Cerebellar nuclear complex (tissue), 1 donor: Measurements from ENCODE around the gene ARHGEF12.

Source experiments
- DNase-seq, 2 experiments: peaks; one replicate each; lab custom pipeline; 2025; lab: John Stamatoyannopoulos, UW

Gene ARHGEF12

DNA sequence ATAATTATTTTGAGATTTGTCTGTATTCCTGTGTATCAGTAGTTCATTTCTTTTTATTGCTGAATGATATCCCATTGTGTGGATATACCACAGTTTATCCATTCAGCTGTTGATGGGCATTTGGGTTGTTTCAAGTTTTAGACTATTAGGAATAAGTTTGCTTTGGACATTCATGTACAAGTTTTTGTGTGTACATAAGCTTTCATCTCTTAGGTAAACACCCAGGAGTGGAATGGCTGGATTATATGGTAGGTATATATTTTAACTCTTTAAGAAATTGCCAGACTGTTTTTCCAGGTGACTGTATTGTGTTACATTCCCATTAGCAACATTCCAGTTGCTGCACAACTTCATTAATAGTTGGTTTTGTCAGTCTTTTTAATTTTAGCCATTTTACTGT lies 52.0 kb downstream of the ARHGEF12 start:
- no peak for DNase-seq

DNA sequence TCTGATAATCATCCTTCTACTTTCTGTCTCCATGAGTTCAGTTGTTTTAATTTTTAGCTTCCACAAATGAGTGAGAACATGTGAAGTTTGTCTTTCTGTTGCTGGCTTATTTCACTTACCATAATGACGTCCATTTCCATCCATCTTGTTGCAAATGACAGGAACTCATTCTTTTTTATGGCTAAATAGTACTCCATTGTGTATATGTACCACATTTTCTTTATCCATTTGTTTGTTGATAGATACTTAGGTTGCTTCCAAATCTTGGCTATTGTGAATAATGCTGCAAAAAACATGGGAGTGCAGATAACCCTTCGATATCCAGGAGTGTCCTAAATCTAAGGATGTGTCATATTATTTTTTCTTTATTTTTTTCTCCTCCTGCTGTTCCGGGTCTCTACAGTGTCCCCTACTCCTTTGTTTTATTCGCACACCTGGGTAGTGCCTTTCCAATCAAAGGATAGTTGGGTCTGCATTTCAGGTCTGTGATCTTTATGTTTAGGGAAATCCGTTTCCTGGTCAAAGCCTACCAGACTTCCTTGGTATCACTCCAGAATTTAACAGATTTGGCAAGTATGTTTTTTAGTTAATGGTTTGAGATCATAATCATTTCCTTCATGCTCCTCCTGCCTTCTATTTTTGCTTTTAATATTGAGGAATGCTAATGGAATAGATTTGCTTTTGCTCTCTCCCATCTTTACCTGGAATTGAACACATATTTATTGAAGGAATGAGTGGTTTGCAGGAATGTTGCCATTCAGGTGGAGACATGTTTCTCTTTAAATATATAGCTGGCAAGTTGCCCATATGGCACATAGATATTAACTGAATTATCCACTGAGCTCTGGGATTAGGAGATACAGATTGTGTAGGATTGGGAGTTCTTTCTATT lies 53.7 kb downstream of the ARHGEF12 start:
- DNase-seq = no peak

DNA sequence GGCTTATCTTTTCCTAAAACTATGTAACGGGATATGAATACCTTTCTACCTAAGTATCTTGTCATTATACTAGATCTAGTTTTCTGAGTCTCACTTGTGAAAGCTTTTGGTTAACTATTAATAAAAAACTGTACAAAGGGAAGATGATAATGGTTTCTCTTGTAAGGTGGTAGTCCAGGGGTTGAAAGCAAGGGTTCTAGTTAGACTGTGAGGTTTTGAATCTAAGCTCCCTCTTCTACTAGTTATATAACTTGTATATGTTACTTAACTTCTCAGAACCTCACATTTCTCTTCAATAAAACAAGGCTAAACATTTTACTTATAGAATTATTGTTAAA lies 54.3 kb downstream of the ARHGEF12 start:
- no peak for DNase-seq

DNA sequence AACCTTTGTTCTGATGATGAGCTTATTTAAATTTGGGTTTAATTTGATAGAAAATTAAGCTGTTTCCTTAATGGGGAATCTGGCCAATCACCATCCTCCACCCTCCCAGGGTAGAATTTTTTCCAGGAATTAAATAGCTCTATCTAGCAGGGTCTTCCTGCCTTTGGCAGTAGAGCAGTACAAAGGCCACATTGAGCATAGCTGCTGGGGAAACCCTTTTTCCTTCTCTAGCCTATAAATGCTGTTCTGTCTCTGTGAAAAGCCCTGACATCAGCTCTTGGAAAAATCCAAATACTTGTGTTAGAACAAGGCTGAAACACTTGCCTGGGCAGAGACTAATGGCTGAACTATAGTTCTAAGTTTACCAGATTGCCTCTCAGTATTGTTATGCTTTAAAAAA lies 55.1 kb downstream of the ARHGEF12 start:
- no peak for DNase-seq

DNA sequence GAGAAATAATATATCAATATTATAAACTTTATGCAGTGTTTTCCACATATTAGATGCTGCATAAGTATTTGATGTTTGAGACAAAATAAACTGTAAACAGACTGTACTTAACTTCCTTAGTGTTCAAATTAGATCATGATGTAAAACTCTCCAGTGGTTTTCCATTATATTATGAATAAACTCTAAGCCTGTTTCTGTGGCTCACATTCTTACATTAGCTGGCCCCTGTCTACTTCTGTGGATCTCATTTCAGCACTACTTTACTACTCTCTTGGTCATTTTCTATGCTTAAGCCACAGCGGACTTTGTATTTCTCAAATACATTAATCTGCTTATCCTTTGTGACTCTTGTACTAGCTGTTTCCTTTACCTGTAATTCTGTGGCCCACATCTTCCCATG lies 55.6 kb downstream of the ARHGEF12 start:
- DNase-seq = no peak

DNA sequence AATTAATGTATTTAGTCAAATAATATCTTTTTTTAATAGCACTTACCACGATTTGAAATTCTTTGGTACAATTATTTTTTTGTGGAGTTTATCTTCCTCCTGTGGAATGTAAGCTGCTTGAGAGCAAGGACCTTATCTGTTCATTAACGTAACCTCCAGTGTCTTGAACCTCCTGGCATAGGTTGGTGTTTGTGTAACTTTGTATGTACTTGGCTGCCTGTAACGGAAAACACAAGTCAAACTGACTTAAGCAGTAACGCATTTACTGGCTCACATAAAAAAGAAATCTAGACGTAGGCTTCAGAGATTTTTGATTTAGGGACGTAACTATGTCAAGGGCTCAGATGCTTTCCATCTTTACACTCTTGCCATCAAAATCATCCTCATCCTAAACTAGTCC lies 56.1 kb downstream of the ARHGEF12 start:
- DNase-seq = no peak

DNA sequence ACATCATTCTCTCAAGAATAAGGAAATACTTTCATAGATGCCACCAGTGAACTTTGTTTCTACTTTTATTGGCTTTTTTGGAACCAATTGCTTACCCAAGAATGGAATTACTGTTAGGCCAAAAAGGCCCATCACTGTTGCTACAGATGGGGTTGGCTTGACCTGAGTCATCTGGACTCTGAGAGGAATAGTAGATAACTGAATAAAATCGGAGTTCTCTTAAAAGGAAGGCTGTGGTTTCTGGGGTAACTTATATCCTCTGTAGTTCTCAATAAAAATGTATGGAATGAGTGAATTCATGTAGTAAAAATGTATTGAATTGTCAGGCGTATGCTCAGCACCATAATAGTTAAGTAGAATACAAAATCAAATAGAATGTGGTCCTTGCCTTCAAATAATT lies 56.6 kb downstream of the ARHGEF12 start:
- DNase-seq = no peak

DNA sequence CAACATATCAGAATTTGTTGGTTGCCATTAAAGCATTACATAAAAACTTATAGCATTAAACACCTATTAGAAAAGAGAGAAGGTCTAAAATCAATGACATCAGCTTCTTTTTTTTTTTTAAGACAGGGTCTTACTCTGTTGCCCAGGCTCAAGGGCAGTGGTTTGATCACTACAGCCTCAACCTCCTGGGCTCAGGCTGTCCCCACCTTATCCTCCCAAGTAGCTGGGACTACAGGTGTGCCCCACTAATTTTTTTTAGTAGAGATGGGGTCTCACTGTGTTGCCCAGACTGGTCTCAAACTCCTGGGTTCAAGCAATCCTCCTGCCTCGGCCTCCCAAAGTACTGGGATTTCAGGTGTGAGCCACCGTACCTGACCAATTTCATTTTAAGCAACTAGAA lies 57.9 kb downstream of the ARHGEF12 start:
- DNase-seq = no peak

DNA sequence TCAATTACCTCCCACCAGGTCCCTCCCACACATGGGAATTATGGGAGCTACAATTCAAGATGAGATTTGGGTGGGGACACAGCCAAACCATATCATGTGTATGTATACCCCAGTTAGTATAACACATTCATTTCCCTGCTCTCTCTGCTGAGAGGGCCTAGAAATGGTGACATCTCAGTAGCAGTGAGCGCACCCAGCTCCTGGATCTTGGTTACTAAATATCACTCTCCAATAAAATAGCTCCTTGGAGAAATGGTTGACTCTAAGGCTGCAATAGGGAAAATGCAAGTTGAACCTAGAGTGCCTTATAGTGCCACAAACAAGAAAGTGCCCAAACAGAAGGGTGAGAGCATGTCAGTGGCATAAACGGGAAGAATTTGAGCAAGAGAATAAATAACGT lies 59.6 kb downstream of the ARHGEF12 start:
- no peak for DNase-seq

DNA sequence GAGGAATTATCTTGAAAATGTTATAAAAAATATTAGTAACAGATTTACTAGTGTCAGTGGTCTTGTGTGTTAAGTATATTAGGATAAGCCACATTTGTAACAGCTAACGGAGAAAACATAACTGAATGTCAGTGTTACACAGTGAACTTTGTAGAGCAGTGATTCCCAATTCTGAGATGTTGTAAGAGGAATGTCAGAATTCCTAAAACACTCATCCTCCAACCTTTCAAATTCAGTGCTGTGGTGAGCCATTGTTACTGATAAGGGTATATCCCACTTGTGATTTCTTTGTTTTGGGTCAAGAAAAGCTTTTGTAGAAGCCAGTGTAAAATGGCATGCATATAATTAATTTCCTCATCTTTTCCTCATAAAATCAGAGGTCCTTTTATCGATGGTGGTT lies 61.9 kb downstream of the ARHGEF12 start:
- no peak for DNase-seq

DNA sequence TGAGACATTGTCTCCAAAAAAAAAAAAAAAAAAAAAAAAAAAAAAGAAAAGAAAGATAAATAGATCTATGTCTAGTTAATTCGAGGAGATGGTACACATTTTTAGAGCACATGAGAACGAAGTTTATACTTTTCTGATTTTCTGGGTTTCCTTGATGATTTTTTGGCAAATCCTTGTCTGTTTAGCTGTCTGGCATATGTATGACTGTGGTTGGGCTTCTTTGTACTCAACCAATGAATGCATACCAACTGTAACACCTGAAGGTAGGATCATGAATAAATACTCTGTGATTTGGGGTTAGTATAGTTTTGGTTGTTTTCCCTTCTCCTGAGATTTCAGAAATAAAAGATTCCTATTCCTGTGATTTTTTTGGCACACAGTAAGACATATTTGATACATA lies 63.1 kb downstream of the ARHGEF12 start:
- DNase-seq = no peak

DNA sequence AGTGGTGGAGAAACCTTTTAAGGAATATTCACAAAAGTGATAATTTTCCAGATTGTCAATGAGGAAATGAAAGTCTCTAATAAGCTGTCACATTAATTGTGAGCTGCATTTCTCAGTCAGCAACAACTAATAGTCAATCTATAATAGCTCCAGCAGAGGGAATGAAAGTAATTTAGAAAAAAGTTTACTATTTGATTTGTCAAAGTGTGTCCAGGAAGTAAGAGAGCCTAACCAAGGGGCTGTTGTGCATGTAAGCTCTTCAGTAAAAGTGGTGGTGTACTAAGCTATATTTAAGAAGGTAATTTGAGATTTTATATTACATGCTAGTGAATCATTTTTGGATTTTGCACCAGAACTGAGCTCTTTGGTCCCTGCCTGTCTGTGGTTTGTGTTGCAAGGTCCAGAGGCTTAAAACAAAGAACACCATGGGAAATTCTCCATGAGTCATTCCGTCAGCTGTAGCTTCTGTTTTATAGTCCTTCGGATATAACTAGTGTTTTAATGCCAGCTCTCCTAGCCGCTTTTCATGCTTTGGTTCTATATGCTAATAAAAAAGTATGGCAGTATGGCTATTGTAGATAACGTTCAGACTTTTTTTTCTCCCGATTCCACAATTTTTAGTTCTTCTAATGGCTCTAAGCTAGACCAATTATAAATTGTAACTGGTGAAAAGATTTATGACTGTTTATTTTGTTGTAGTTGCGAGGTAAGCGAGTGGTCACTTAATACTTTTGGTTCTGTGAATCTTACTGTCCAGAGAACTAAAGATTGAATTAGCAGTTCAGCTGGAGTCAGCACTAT lies 64.6 kb downstream of the ARHGEF12 start:
- no peak for DNase-seq

DNA sequence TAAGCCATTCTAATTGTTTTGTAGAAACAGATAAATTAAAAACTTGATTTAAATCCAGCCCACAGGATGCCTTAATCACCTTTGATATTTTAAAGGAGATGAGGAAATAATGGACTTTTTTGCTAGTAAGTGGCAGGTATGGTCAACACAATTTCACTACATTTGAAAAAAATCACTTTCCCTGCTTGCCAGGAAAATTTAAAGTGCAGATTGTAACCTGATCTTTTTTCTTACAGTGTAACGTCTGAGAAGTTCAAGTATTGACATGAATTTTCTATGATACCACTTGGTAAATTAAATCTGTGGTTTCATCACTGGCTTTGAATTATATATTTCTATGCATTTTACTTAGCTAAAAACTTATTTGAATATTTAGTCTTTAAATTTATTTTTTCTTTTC lies 65.3 kb downstream of the ARHGEF12 start:
- no peak for DNase-seq

DNA sequence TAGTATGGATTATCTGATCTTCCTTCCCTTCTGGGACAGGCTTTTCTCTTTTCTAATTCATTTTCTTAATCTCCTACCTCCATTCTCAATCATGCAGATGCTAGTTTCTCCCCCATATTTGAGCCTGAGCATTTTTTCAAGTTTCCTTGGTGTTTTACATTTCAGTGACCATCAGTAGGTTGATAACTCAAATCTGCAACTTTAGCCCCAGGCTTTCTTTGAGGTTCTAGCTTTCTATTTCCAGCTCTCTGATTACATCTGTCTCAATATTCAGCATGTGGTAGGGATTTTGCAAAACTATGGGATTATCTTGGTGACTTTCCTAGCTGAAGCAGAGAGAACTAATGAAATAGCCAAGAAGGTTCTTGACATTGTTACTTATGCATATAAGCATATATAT lies 67.8 kb downstream of the ARHGEF12 start:
- DNase-seq = no peak

DNA sequence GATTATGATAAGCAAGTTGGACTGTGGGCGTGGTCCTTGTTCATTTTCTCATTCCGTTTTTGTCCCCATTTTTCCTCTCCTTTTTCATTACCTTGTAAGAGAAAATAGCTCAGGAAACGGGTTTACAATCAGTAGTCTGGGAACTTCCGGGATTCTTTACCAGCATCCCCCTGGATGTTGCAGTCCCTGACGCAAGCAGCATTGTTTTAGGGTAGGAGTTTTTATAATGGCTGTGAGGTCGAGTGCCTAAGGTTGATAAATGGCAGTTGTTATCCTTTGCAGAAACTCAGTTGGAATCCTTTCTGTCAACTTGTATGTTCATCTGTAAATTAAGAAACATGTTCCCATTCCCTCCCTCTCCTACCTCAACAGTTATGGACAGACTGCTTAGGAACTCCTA lies 68.3 kb downstream of the ARHGEF12 start:
- DNase-seq = no peak

DNA sequence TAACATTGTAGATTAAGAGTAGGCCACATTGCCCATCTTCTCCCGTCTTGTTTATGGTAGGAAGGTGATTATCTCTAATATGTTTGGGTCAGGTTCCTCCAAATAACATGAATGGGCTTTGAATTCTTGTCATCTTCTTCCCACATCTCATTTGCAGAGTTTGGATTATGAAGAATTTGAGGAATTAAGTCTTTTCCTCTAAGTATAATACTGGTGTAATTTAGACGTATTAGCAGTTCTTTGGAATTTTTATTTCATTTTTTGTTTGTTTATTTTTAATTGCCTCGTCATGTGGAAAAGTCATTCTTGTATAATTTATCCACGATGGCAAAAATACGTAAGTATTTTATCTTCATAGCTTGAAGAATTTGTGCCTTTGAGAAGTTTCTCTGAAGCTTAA lies 73.4 kb downstream of the ARHGEF12 start:
- no peak for DNase-seq

DNA sequence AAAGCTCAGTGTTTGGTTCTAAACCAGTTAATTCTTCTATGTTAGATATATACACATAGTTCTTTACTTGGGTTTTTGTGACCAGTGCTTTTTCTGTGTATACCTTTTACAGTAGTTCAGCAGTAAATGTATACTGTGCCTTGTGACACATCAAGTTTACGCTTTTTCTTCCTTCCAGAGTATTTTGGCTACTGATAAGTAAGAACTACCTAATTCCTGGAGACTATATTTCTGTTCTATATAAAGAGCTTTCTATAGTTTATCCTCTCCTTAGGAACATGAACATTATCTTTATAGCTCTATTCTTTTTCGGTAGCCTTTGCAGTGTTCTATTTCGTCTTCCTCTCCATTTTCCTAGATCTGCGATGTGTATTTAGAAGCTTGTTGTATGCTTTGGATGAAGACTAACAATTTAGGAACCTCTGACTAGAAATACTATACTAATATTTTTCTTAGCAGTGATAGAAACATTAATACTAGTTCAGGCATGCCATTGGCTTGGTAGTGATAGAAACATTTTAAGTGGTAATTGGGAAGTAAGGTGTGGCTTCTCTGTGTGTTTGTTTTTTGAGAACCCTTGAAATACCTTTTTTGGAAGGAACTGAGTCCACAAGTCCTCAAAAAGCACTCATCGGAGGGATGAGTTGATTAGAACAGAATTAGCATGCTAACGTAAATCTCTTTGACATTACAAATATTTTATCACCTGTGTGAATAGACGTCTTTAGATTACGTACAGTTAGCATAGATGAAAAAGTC lies 74.6 kb downstream of the ARHGEF12 start:
- no peak for DNase-seq

DNA sequence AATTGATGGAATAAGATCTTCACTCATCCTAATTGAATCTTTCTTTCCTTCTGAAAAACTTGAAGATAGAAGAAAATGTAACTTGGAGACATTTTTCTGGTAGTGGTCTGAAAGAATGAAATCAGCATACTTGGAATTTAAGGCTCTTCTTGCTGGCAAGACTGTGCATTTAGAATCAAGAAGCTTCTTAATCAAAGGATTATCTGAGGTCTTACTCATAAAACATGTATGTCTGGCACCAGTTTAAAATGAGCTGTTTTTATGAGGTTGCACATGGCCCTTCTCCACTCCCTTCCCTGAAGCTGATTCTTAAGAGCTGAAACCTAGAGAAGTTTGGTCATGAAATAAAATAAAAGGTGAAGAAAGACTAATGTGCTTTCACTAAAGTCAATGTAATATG lies 77.3 kb downstream of the ARHGEF12 start:
- no peak for DNase-seq

DNA sequence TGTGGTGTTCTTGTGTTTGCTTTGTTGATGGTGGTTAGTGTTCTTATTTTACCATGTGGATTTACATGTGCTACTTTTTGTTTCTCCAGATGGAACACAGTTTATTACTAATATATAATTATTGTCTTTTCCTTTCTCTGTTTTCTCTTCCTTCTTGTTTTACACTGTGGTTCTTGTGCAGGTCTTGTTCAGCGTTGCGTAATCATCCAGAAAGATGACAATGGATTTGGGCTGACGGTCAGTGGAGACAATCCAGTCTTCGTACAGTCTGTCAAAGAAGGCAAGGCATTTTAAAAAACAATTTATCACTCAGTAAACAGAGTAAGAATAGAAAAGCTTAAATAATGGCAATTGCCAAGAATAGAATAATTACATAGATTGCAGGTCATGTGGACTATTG lies 84.4 kb downstream of the ARHGEF12 start:
- no peak for DNase-seq

DNA sequence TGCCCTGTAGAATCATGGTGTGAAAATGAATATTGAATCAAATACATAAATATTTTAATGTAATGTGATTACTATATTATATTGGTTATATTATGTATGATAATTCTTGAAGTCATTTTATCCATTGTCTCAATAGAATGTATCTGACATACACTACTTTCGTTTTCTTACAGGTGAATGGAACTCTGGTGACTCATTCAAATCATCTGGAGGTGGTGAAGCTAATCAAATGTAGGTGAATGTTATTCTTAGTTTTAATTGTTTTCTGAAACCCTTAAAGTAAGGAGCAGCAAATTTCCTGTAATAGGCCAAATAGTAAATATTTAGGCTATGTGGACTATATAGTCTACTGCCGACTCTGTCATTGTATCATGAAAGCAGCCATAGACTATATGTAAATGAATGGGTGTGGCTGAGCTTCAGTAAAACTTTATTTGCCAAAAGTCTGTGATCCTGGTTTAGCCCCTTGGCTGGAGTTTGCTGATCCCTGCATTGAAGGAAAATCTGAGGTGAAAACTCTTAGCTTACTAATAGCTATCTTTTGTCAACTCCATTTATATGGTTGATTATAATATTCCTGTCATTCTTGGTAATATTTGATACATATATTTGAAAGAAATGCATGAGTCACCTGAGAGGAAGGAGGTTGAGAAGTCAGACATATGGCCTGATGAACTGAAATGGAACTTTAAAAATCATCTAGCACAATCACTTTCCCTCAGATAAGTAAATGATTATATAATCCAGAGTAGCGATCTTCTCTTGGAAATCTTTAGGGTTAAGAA lies 88.2 kb downstream of the ARHGEF12 start:
- DNase-seq = no peak

DNA sequence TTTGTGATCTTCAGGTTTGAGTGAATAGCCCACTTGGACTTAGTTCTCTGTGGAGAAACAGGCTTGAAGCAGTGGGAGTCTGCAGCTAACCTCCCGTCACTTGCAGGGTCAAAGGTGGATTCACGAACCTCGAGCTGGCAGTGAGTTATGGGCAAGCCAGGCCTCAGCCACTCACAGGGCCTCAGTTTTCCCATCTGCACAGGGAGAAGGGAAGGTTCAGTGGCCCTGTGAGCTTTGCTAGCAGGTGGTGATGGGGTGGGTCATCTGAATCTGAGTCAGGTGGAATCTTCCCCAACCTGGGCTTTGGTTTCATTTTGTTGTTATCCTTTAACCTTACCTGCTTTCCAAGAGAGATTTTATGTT lies 88.7 kb downstream of the ARHGEF12 start:
- DNase-seq = no peak

DNA sequence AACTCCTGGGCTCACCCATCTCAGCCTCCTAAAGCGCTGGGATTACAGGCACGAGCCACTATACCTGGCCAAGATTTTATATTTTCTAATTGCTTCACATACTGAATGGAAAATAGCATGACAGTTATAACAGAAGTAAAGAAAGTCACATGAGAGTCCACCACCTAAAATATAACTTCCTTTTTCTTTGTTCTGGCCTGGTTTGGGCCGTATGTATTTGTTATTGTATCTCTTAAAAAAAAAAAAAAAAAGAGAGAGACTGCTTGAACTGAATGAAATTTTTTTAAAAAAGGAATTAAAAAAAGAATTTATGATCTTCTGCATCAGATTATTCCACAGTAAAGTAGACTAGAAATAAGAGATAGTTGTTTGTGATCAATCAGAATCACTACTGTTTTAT lies 89.3 kb downstream of the ARHGEF12 start:
- no peak for DNase-seq
